Endothelial cell of umbilical vein (primary cell): ENCODE results near the gene LDLRAD3.

Experiments used
- EZH2 ChIP-seq: IDR thresholded peaks from 2 replicates; pipeline ENCODE4 v1.6.1; 2012; ENCODE audit warnings: borderline replicate concordance, low read depth, mild to moderate bottlenecking, moderate library complexity, low read length, inconsistent platforms; ENCODE audit not compliant: severe bottlenecking
- FOS ChIP-seq: IDR thresholded peaks from 2 replicates; pipeline ENCODE4 v1.6.1; 2011; ENCODE audit warnings: mild to moderate bottlenecking, low read length, moderate library complexity, borderline replicate concordance; ENCODE audit not compliant: insufficient read depth
- GATA2 ChIP-seq: IDR thresholded peaks from 2 replicates; pipeline ENCODE4 v1.7.0; 2011; ENCODE audit warnings: low read depth, mild to moderate bottlenecking, moderate library complexity, mixed read lengths, low read length; ENCODE audit not compliant: insufficient read length, insufficient read depth
- JUN ChIP-seq: IDR thresholded peaks from 2 replicates; pipeline ENCODE4 v1.6.1; 2011; ENCODE audit warnings: borderline replicate concordance, low read depth; ENCODE audit not compliant: insufficient read length, insufficient read depth
- MAX ChIP-seq: IDR thresholded peaks from 2 replicates; pipeline ENCODE4 v1.6.1; 2011; ENCODE audit not compliant: insufficient read depth, insufficient read length
- MYC ChIP-seq: IDR thresholded peaks from one replicate; pipeline ENCODE4 v1.6.1; 2011; ENCODE audit warnings: mild to moderate bottlenecking, low read depth, low read length
- POLR2A ChIP-seq: IDR thresholded peaks from 2 replicates; pipeline ENCODE4 v1.6.1; 2012; ENCODE audit warnings: low read depth, mild to moderate bottlenecking, control low read depth, low read length
- POLR2AphosphoS5 ChIP-seq: IDR thresholded peaks from 2 replicates; pipeline ENCODE4 v1.6.1; 2012; ENCODE audit warnings: low read depth, mild to moderate bottlenecking, control low read depth, low read length, moderate library complexity; ENCODE audit not compliant: insufficient read depth
- TF ChIP-seq, protein P1 (sequence below), 2 donors: IDR thresholded peaks; 1 replicate in 1 of 2; 2 replicates in 1 of 2; pipeline ENCODE4 v1.5.1; 2011; ENCODE audit warnings: low read length in 2 of 2, mild to moderate bottlenecking in 2 of 2, moderate library complexity in 2 of 2, control low read depth in 1 of 2, inconsistent platforms in 1 of 2, low read depth in 1 of 2; ENCODE audit not compliant: insufficient read depth in 1 of 2; ENCODE audit errors: extremely low read depth in 1 of 2

DNA sequence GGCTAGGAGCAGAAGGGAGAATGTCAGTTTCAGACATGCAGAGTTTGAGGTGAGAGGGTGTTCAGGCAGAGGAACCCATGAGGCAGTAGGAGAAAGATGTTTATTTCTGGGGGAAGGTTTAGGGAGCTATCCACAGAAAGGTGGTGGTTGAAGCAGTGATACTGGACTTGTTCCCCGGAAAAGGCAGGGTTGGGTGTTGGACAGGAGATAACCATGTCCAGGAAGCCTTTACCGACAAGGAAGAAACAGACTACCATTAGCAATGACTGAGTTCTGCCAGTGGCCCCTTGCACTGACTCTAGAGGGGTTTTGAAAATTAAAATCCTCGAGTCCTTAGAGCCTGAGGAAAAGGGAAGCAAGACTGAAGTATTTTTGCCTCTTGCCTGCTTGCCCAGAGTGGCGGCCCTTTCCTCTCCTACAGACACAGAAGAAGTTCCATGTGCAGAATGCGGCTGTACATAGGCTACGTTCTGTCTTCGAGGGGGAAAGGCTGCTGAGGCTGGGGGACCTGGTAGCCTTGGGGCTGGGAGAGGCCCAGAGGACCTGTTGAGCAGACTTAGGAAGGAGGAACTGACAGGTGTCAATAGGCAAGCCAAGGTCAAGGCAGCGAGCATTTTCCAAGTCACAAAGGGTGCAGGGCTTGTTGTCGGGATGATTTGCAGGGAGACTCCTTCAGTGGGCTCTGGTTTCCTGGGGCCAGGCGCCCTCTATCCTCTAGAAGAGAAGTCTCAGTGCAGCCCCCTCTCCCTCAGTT, 146.7 kb downstream of the LDLRAD3 start:
- TF ChIP-seq, protein P1, sequence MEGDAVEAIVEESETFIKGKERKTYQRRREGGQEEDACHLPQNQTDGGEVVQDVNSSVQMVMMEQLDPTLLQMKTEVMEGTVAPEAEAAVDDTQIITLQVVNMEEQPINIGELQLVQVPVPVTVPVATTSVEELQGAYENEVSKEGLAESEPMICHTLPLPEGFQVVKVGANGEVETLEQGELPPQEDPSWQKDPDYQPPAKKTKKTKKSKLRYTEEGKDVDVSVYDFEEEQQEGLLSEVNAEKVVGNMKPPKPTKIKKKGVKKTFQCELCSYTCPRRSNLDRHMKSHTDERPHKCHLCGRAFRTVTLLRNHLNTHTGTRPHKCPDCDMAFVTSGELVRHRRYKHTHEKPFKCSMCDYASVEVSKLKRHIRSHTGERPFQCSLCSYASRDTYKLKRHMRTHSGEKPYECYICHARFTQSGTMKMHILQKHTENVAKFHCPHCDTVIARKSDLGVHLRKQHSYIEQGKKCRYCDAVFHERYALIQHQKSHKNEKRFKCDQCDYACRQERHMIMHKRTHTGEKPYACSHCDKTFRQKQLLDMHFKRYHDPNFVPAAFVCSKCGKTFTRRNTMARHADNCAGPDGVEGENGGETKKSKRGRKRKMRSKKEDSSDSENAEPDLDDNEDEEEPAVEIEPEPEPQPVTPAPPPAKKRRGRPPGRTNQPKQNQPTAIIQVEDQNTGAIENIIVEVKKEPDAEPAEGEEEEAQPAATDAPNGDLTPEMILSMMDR (IDR thresholded peaks at IDR 0.05; ENCODE audit: extremely low read depth in 1 of 2, insufficient read depth in 1 of 2, low read depth in 1 of 2, low read length in 2 of 2): no peak
- no peak for TF ChIP-seq EZH2
- TF ChIP-seq POLR2A: no peak
- TF ChIP-seq MYC: no peak
- no peak for TF ChIP-seq MAX
- no peak for TF ChIP-seq POLR2AphosphoS5
- TF ChIP-seq GATA2: no peak
- TF ChIP-seq JUN: no peak
- TF ChIP-seq FOS: no peak
